ENCODE measurements around the gene ZFP57.

Gene ZFP57

DNA sequence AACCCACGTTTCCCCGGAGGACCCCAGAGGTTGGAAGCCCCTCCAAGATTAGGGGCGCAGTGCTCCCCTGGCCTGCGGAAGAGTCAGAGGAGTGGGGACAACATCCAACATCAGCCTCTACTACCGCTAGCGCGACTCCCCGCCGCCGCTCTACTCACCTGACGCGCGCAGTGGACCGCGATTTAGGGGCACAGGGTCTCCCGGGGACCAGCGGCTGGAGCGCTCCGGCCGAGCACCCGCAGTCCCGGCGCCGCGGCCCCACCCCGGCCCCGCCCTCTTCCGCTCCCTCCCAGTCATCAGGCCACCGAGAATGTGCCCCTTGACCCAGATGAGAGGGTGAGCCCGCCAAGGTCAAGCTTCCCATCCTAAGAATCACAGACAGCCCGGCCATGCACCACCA lies at the start of gene ZFP57:
ZFP57 (minus strand) TSS at position 249 of the 400 bp plus-strand sequence. CDS start 4,149 bp downstream, outside the sequence.
- TF ChIP-seq, protein P1, sequence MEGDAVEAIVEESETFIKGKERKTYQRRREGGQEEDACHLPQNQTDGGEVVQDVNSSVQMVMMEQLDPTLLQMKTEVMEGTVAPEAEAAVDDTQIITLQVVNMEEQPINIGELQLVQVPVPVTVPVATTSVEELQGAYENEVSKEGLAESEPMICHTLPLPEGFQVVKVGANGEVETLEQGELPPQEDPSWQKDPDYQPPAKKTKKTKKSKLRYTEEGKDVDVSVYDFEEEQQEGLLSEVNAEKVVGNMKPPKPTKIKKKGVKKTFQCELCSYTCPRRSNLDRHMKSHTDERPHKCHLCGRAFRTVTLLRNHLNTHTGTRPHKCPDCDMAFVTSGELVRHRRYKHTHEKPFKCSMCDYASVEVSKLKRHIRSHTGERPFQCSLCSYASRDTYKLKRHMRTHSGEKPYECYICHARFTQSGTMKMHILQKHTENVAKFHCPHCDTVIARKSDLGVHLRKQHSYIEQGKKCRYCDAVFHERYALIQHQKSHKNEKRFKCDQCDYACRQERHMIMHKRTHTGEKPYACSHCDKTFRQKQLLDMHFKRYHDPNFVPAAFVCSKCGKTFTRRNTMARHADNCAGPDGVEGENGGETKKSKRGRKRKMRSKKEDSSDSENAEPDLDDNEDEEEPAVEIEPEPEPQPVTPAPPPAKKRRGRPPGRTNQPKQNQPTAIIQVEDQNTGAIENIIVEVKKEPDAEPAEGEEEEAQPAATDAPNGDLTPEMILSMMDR (IDR thresholded peaks at IDR 0.05; ENCODE audit: low read depth, low read length): no peak
- no peak for DNase-seq (ENCODE audit: low read depth, low spot score)
- H3K4me3 ChIP-seq (ENCODE audit: low read depth, low read length): no peak within 1 kb of the TSS
- in situ Hi-C loops (cut with HindIII; ENCODE audit: low sequenced_read_pairs): no loop called here

DNA sequence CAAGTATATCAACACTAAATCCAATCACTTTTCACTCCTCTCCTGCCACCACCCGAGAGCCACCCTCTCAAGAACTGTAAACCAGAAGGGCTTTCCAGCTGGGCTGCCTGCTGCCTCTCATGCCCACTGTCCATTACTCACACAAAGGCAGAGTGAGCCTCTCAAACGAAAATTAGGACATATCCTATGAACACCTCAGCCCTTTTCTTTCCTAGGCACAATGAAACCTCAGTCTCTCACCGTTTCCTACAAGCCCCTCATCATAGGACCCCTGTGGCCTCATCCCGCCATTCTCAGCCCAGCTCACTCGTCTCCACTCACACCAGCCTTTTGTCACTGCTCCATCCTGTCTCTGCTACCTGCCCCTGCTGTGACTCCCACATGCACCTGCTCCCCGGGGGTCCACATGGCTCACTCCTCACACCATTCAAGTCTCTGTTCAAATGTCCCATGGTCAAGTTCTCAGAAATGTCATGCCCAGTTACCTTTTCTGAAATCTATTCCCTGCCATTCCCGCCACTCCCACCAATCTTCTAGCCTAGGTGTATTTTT lies 49.7 kb upstream of the ZFP57 start:
- TF ChIP-seq, protein P1 (IDR thresholded peaks at IDR 0.05; ENCODE audit: low read depth, low read length): no peak
- in situ Hi-C loops (cut with HindIII; ENCODE audit: low sequenced_read_pairs): no loop called here
- DNase-seq (ENCODE audit: low read depth, low spot score): no peak
- no peak overlapping the region for H3K4me3 ChIP-seq (ENCODE audit: low read depth, low read length)

- TF ChIP-seq, protein P1 (IDR thresholded peaks at IDR 0.05; ENCODE audit: low read depth, low read length): no peak
- in situ Hi-C loops (cut with HindIII; ENCODE audit: low sequenced_read_pairs): no loop called here
- no peak overlapping the region for H3K4me3 ChIP-seq (ENCODE audit: low read depth, low read length)
- DNase-seq (ENCODE audit: low read depth, low spot score): no peak
These were observed 48.9 kb upstream of the ZFP57 start for GRCh38 chr6:29729774-29730328.

DNA sequence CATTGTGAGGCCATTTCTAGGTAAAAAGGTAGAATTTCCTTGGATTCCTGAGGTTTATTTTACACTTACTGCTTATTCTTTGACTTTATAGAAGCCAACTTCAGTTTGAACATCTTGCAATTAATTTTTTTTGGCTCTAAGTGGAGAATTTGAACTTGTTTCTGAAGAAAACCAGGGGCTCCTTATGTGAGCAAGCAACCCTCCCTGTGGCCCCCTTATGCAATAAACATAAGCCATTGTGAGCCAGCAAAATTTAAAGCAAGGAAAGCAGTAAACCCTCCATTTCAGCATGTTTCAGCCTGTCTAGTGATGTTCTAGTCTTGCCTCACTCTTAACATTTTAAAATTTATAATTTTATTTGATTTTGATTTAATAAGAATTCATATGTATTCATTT lies 47.9 kb upstream of the ZFP57 start:
- no peak for DNase-seq (ENCODE audit: low read depth, low spot score)
- H3K4me3 ChIP-seq (ENCODE audit: low read depth, low read length): no peak overlapping the region
- TF ChIP-seq, protein P1 (IDR thresholded peaks at IDR 0.05; ENCODE audit: low read depth, low read length): no peak
- in situ Hi-C loops (cut with HindIII; ENCODE audit: low sequenced_read_pairs): no loop called here

DNA sequence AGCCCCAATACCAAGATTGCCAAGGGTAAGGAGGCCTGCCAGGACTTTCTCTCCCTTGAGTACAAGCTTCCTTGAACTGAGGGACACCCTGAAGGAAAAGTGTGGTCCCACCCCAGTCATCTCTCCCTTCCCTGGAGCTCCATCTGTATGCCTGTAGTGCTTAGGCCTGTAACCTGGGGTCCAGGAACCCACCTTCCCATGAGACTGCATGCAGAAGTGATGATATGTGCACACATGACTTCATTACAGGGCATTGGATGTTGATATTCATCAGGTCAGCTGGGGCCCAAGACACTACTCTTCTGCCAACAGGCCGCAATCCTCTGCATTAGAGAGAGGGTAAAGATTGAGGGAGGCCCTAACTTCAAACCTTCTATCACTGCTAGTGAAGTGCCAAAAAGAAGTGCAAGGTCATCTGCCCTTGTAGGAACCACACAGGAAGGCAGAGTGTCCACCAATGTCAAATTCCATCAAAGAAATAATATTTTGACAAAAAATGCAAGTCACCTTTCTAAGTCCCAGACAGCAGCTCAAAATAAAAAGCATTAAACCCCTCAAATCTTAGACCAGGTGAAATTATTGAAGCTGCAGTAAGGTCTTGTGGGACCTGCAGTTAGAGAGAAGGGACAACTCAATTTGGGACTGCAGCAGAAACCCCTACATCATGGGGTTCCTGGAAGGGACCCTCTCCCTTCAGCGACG lies 47.4 kb upstream of the ZFP57 start:
- in situ Hi-C loops (cut with HindIII; ENCODE audit: low sequenced_read_pairs): no loop called here
- TF ChIP-seq, protein P1 (IDR thresholded peaks at IDR 0.05; ENCODE audit: low read depth, low read length): no peak
- DNase-seq (ENCODE audit: low read depth, low spot score): no peak
- no peak overlapping the region for H3K4me3 ChIP-seq (ENCODE audit: low read depth, low read length)

DNA sequence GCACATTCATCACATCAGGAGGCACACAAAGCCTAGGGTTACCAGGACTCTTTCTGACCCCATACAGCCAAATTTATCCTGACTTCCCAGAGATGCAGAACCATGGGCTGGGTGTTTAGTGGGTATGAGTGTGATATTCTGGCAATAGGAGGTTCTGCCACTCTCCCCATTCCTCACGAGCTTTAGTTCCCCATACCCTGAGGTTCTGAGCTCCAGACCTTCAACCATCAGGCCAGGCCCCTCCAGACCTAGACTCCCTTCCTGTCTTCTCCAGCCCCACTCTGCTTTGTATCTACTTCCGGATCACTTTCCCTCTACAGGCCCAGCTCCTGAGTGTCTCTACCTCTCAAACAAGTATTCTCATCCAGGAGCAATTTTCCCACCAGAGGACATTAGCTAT lies 46.7 kb upstream of the ZFP57 start:
- no peak overlapping the region for H3K4me3 ChIP-seq (ENCODE audit: low read depth, low read length)
- TF ChIP-seq, protein P1 (IDR thresholded peaks at IDR 0.05; ENCODE audit: low read depth, low read length): no peak
- in situ Hi-C loops (cut with HindIII; ENCODE audit: low sequenced_read_pairs): no loop called here
- DNase-seq (ENCODE audit: low read depth, low spot score): no peak
